SU-DHL-6 (cell line): Measurements from ENCODE around the gene CITED4.

ENCODE experiments used
- H2AFZ ChIP-seq: fragments of 200-600 bp; sonication (generic); 2 replicates; pipeline ENCODE4 v1.6.1; 2014; ENCODE audit warnings: low read depth, mild to moderate bottlenecking, moderate library complexity, mixed read lengths, antibody characterized with exemption, low read length; ENCODE audit not compliant: severe bottlenecking
- H3F3A ChIP-seq: fragments of 200-600 bp; shearing (Covaris generic); 2 replicates; pipeline ENCODE4 v1.6.0; 2016; ENCODE audit warnings: antibody characterized with exemption, mild to moderate bottlenecking; ENCODE audit not compliant: insufficient read depth
- H3K27ac ChIP-seq: fragments of 200-600 bp; sonication (generic); 2 replicates; pipeline ENCODE4 v1.5.1; 2016; ENCODE audit warnings: low read depth, mild to moderate bottlenecking, low read length, moderate library complexity, mixed read lengths
- H3K27me3 ChIP-seq: fragments of 200-600 bp; sonication (generic), shearing (Covaris generic); 2 replicates; pipeline ENCODE4 v1.6.0; 2014; ENCODE audit warnings: mild to moderate bottlenecking, low read length
- H3K36me3 ChIP-seq: fragments of 200-600 bp; sonication (generic); 2 replicates; pipeline ENCODE4 v1.6.1; 2014; ENCODE audit warnings: mild to moderate bottlenecking, low read length, mixed read lengths
- H3K4me2 ChIP-seq: fragments of 300-600, 200-600 bp; shearing (Covaris generic), sonication (generic); 2 replicates; pipeline ENCODE4 v1.6.0; 2014; ENCODE audit warnings: low read length, low read depth, mild to moderate bottlenecking; ENCODE audit not compliant: poor library complexity, severe bottlenecking
- H3K4me3 ChIP-seq: fragments of 200-600 bp; sonication (generic); 2 replicates; pipeline ENCODE4 v1.5.1; 2014; ENCODE audit warnings: antibody characterized with exemption, low read length, mild to moderate bottlenecking, mixed read lengths; ENCODE audit not compliant: insufficient read depth, poor library complexity, severe bottlenecking
- H3K79me2 ChIP-seq: fragments of 200-600 bp; sonication (generic); 2 replicates; pipeline ENCODE4 v1.6.1; 2014; ENCODE audit warnings: mild to moderate bottlenecking, low read length, moderate library complexity; ENCODE audit not compliant: insufficient read depth
- H3K9ac ChIP-seq: fragments of 200-600 bp; sonication (generic); 2 replicates; pipeline ENCODE4 v1.7.0; 2014; ENCODE audit warnings: mild to moderate bottlenecking, low read length
- H3K9me2 ChIP-seq: fragments of 200-600 bp; sonication (generic); replicated peaks from 2 replicates; pipeline ENCODE4 v1.6.1; 2014; ENCODE audit warnings: low read length; ENCODE audit not compliant: insufficient read depth
- H3K9me3 ChIP-seq: fragments of 200-600 bp; sonication (generic); 2 replicates; pipeline ENCODE4 v1.6.1; 2014; ENCODE audit warnings: low read length, mixed read lengths; ENCODE audit not compliant: insufficient read depth
- H4K20me1 ChIP-seq: fragments of 200-600 bp; sonication (generic); 2 replicates; pipeline ENCODE4 v1.6.1; 2014; ENCODE audit warnings: low read depth, mild to moderate bottlenecking, antibody characterized with exemption, low read length, moderate library complexity, mixed read lengths
- CTCF ChIP-seq: fragments of 200-600 bp; sonication (generic); IDR thresholded peaks from one replicate; pipeline ENCODE4 v1.5.1; 2017; ENCODE audit warnings: antibody characterized with exemption, mild to moderate bottlenecking, low read length, moderate library complexity; ENCODE audit not compliant: insufficient read depth, poor library complexity, severe bottlenecking
- EZH2phosphoT487 ChIP-seq: fragments of 200-600 bp; sonication (generic), shearing (Covaris generic); conservative IDR thresholded peaks from 2 replicates; pipeline ENCODE4 v1.6.1; 2018; ENCODE audit warnings: mild to moderate bottlenecking, antibody characterized with exemption, low read length, moderate library complexity, mixed read lengths

CITED4 gene

DNA sequence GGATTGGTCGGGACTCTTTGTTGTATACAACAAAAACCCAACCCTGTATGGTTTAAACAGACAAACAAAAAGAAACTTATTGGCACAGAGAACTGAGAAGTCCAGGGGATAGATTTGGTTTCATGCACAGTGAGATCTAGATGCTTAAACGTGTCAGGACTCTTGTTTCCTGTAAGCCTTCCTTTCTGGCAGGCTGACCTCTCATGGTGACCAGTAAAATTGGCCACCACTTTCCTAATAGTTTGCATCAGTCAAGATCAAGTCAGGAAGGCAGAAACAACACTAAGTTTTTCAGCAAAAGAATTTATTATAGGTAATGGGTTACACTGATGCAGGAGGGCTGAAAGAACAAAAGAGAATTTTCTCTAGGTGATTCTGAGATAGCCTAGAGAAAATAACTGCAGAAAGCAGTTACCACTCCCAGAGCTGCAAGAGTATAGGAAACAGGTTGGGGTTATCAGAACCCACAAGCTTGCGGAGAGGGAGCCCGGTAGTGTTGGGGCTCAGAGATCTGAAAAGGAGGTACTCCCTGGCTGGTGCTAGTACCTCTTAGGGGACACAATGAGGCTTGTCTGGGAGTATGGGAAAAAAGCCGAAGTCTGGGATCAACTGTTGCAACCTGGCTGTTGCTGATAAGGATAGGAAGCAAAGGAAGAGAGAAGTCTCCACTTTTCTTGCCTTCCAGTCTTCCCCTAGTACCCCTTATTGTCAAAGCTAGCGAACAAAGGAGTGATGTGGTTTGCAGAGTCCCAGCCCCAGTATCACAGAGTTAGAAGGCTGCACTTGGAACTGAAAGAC lies 21.4 kb downstream of the CITED4 start:
- Histone ChIP-seq H3K27me3 (no peaks in the 10 kb centered on the region), H3K4me2 (no peak overlapping the region), H3K4me3 (no peak overlapping the region), H3K27ac (no peak overlapping the region), H3K9ac (no peak overlapping the region), H4K20me1 (no peaks in the 10 kb centered on the region), H3K79me2 (no peaks in the 10 kb centered on the region), H3K36me3 (no peaks in the 10 kb centered on the region), H2AFZ (no peak overlapping the region), H3F3A (no peaks in the 10 kb centered on the region), H3K9me3 (no peaks in the 10 kb centered on the region), H3K9me2 (no peaks in the 10 kb centered on the region)
- TF ChIP-seq EZH2phosphoT487 (no peak), CTCF (no peak)

- Histone ChIP-seq H3K36me3 (no peaks in the 10 kb centered on the region), H2AFZ (no peak overlapping the region), H3K27ac (no peak overlapping the region), H3K9ac (no peak overlapping the region), H3K4me3 (no peak overlapping the region), H3K27me3 (no peaks in the 10 kb centered on the region), H3F3A (no peaks in the 10 kb centered on the region), H4K20me1 (no peaks in the 10 kb centered on the region), H3K4me2 (no peak overlapping the region), H3K79me2 (no peaks in the 10 kb centered on the region), H3K9me3 (no peaks in the 10 kb centered on the region), H3K9me2 (no peaks in the 10 kb centered on the region)
- TF ChIP-seq CTCF (no peak), EZH2phosphoT487 (no peak)
These were observed 22.2 kb downstream of the CITED4 start for GRCh38 chr1:40839943-40840335.

DNA sequence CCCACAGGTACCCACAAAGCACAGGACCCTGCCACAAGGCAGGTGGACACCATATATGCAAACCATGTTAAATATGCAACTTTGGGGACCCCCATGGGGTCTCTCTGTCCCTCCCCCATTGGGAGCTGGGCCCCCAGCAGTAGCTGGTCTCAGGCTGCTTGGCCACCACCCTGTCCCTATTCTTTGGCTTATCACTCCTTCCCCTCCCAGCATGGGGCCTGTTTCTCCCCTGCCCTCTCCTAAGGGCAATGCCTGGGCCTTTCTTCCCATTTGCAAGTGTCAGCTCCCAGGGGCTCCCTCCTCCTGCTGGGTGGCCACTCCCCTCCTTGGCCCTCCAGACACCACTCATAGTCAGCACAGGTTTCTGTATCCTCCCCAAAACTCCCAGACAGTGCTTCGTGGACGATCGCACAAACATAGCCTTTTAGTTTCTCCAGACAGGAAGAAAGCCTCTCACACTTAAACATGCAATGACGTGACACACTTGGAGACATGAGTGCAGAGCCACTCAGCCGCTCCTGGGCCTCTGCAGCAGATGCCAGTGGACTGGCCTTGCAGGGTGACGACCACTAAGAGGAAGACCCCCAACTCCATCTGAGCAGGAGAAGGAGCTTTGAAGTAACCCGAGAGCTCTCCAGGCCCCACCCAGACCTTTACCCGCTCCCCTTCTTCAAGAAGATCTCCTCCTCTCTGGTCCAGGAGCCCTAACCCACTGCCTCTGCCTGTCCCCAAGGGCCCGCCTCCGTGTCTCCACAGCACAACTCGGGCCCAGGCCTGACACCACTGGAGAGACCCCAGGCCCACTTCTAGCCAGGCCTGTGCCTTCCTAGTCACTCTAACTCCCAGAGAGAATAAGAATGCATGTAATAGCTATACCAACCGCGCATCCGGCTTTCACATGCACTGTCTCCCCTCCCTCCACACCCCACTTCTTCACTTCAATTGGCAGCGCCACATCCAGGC lies 22.9 kb downstream of the CITED4 start:
- Histone ChIP-seq H3K27ac (no peak overlapping the region), H3F3A (no peaks in the 10 kb centered on the region), H3K27me3 (no peaks in the 10 kb centered on the region), H3K9me3 (no peaks in the 10 kb centered on the region), H4K20me1 (no peaks in the 10 kb centered on the region), H3K4me2 (no peak overlapping the region), H3K9me2 (no peaks in the 10 kb centered on the region), H3K9ac (no peak overlapping the region), H3K36me3 (no peaks in the 10 kb centered on the region), H2AFZ (no peak overlapping the region), H3K79me2 (no peaks in the 10 kb centered on the region), H3K4me3 (no peak overlapping the region)
- TF ChIP-seq CTCF (no peak), EZH2phosphoT487 (no peak)
